NCI-H82 treated with DMSO at 0.1 percent for 48 hours (cell line): Measurements from ENCODE around the gene GLRA3.

Source experiments
- DNase-seq: peaks from one replicate; lab custom pipeline; 2025; ENCODE audit not compliant: unreplicated experiment; lab: John Stamatoyannopoulos, UW

GLRA3 gene

GRCh38 chr4:174604198-174604597 lies 224.8 kb downstream of the GLRA3 start:
- no peak for DNase-seq

- no peak for DNase-seq
These were observed 228.7 kb downstream of the GLRA3 start for GRCh38 chr4:174600391-174600790.

- no peak for DNase-seq
These were observed 230.2 kb downstream of the GLRA3 start for GRCh38 chr4:174598800-174599199.

- no peak for DNase-seq
These were observed 232.5 kb downstream of the GLRA3 start for GRCh38 chr4:174596513-174596912.

GRCh38 chr4:174595141-174595929 lies 233.7 kb downstream of the GLRA3 start:
- DNase-seq = no peak

GRCh38 chr4:174593701-174594100 lies 235.3 kb downstream of the GLRA3 start:
- DNase-seq = no peak

GRCh38 chr4:174592985-174593335 lies 236.1 kb downstream of the GLRA3 start:
- DNase-seq = no peak

GRCh38 chr4:174592256-174592984 lies 236.6 kb downstream of the GLRA3 start:
- DNase-seq = no peak

- no peak for DNase-seq
These were observed 237.6 kb downstream of the GLRA3 start for GRCh38 chr4:174591243-174592021.

- DNase-seq = no peak
These were observed 238.7 kb downstream of the GLRA3 start for GRCh38 chr4:174590336-174590735.
